GM12874 (cell line): ENCODE results near the gene GRIA2.
A peak's percentile ranks its signal among the peaks of the same experiment; 100 is the strongest.

ENCODE experiments used
- CTCF ChIP-seq: IDR thresholded peaks from 2 replicates; pipeline ENCODE4 v1.5.1; 2011; ENCODE audit warnings: low read depth, mild to moderate bottlenecking, control low read depth, low read length, moderate library complexity; ENCODE audit not compliant: insufficient read depth

GRIA2 gene

GRCh38 chr4:157220371-157220881, at the start of gene GRIA2:
Gene GRIA2 (plus strand): TSS chr4:157220728. CDS start chr4:157221043, 315 bp downstream.
- no peak for TF ChIP-seq CTCF

- no peak for TF ChIP-seq CTCF
Observed at GRCh38 chr4:157172011-157172410, 48.5 kb upstream of the GRIA2 start.

- TF ChIP-seq CTCF: no peak
Observed at GRCh38 chr4:157184300-157184699, 36.2 kb upstream of the GRIA2 start.

GRCh38 chr4:157185363-157185762, 35.2 kb upstream of the GRIA2 start:
- no peak for TF ChIP-seq CTCF

- TF ChIP-seq CTCF: no peak
Observed at GRCh38 chr4:157195374-157195773, 25.2 kb upstream of the GRIA2 start.

GRCh38 chr4:157196046-157196445, 24.5 kb upstream of the GRIA2 start:
- TF ChIP-seq CTCF: no peak

GRCh38 chr4:157204634-157205244, 15.8 kb upstream of the GRIA2 start:
- peak; percentile 82 for TF ChIP-seq CTCF

- 0 out of 2 replicates have a peak, but pooled peaks have one; percentile 15 for TF ChIP-seq CTCF
Observed at GRCh38 chr4:157217708-157218107, 2.8 kb upstream of the GRIA2 start.
